Activated T-helper 1 cell treated with anti-CD3 and anti-CD28 coated beads, Interleukin-2, amount 50 U/mL, for 16 hours (primary cell): ENCODE results near the gene PTCH2.

Experiments
- DNase-seq, 2 donors: peaks; one replicate each; pipeline ENCODE4 v3.0.0-alpha.2; 2020; ENCODE audit warnings: low read depth in 1 of 2, low spot score in 1 of 2

The PTCH2 gene

GRCh38 chr1:44780583-44781121, 62.4 kb downstream of the PTCH2 start:
- DNase-seq, result no peak

DNA sequence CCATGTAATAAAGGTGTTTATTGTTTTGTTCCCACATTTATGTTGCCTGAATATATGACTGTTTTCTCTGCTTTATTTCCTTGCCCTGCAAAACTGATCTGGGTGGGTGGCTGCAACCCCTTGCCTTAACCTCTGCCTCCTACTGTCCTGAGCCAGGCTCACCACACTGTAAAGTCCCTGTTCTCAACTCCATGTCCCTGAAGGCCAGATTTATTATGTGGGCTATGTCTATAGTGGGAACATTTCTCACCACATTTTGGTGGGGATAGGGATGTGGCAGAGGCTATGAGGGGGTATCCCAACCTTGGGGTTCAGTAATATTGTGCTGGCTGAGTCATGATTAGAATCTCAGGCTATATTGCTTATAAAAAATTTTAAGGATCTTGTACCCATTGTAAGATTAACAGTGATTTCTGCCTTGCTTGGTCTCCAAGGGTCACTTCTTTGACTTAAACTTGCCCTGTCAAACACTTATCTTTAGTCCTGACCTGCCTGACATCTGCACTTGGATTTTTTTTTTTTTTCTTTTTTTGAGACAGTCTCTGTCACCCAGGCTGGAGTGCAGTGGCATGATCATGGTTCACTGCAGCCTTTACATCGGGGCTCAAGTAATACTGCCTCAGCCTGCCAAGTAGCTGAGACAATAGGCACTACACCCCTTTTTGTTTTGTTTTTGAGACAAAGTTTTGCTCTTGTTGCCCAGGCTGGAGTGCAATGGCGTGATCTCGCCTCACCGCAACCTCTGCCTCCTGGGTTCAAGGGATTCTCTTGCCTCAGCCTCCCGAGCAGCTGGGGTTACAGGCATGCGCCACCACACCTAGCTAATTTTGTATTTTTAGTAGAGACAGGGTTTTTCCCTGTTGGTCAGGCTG, 64.1 kb downstream of the PTCH2 start:
- no peak for DNase-seq

DNA sequence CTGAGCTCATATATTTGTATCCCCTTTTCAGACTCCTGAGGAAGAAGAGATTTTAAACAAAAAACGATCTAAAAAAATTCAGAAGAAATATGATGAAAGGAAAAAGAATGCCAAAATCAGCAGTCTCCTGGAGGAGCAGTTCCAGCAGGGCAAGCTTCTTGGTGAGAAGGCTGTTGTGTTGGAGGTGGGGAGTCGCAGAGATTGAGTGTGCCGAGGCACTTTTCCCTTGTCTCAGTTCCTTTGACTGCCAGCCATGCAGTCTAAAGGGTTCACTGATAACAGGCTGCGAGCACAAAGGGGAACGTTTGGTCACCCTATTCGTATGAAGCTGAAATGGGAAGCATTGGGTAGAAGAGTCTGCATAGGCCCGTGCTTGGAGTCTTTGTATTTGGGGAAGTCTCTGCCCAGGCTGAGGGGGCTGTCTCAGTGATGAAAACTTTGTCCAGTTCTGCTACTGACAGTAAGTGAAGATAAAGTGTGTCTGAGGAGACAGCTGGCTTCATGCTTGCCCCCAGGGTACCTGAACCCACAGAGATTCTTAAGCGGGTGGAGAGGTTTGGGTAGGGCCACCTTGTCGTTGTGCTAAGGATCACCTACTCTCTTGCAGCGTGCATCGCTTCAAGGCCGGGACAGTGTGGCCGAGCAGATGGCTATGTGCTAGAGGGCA, 65.0 kb downstream of the PTCH2 start:
- DNase-seq, result no peak

DNA sequence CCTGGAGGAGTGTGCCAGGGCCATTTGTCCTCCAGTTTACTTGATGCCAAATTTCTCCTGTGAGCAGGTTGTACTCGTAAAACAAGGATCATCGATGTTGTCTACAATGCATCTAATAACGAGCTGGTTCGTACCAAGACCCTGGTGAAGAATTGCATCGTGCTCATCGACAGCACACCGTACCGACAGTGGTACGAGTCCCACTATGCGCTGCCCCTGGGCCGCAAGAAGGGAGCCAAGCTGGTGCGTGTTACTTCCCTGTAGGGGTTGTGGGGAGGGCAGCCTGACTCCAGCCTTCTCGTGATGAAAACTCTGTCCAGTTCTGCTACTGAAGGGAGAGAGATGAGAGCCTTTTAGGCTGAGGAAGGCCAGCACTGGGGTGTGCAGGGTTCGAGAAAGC, 65.5 kb downstream of the PTCH2 start:
- DNase-seq, result no peak

GRCh38 chr1:44776730-44777068, 66.4 kb downstream of the PTCH2 start:
- DNase-seq, result no peak

DNA sequence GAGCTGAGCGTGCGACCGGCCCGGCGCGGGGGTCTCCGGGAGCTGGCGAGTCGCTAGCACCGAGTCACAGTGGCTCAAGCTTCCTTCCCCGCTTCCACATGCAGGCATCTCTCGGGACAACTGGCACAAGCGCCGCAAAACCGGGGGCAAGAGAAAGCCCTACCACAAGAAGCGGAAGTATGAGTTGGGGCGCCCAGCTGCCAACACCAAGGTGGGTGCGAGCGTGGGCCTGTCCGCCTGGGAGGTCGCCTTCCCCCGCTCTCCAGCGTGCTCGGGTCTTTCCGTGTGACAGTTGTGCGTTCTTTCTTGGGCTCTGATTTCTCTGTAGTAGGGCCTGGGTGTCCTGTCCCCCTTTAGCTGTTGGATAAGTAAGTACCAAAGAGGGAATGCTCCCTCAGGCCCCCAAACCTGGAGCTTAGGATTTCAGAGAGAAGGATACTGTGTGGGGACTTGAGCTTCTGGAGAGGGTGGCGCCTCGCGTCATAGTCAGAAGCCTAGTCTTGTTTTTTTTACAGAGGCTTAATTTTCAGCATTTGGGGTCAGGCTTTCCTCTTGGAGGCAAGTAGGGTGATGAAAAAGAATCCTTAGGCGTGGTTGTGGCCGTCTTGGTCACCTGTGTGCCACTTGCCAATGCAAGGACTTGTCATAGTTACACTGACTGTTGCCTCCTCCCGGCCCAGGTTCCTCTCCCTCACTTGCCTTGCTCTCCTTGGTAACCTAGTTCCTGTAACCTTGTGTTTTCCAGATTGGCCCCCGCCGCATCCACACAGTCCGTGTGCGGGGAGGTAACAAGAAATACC, 66.9 kb downstream of the PTCH2 start:
- DNase-seq, result peak in 1 of 2 donors; percentile 23

- peak; percentile 76 to 81 for DNase-seq
Measured at GRCh38 chr1:44775078-44775929, 67.7 kb downstream of the PTCH2 start, which contains the start of gene RPS8. Gene RPS8 (plus strand): TSS chr1:44775540. CDS start chr1:44775597, 57 bp downstream.
